K562 (cell line): ENCODE measurements around the gene CORO2A. TPM values are rescaled to one million over a fixed set of nuclear protein-coding genes. Genes with fewer than 3 reads are reported as not detected.

Source experiments
- ATAC-seq: fragments of 200-7000 bp; cut with Tn5 transposase; 3 replicates; pipeline ENCODE4 v1.9.1; 2020; ENCODE audit warnings: moderate library complexity
- BruUV-seq: library from RNA; stranded (reverse); fragments of 400-500 nt; replicated peaks from 2 replicates; lab custom pipeline; 2021; lab: Mats Ljungman, UMichigan
- CTCF ChIA-PET: fragments of 300-600 bp; formaldehyde crosslinking; extraction: SDS; loops from one replicate; lab custom pipeline; 2021; ENCODE audit warnings: low intra/inter-chr PET ratio; lab: Yijun Ruan, JAX
- POLR2A ChIA-PET: fragments of 300-600, 350-650 bp; sonication (Branson Sonifier 250); formaldehyde crosslinking; extraction: SDS; loops from one replicate; lab custom pipeline; 2021; ENCODE audit warnings: antibody characterized with exemption, inconsistent platforms; lab: Yijun Ruan, JAX
- DNase-seq, 4 experiments: peaks; one replicate each; pipeline versions ENCODE4 v3.0.0 to v3.0.0-alpha.2; 2011 to 2018; ENCODE audit warnings: low spot score in 3 of 4, mixed read lengths in 3 of 4; ENCODE audit errors: extremely low read depth in 1 of 4
- FAIRE-seq: peaks from 2 replicates; lab custom pipeline; 2011; peaks lifted over from hg19 to GRCh38; lab: Jason Lieb, UNC
- H2AFZ ChIP-seq: 2 replicates; pipeline ENCODE4 v1.6.0; 2011; ENCODE audit warnings: low read depth, low read length, control low read depth, inconsistent platforms
- H3K27ac ChIP-seq: fragments of 200-600 bp; 3 replicates; pipeline ENCODE4 v1.8.0; 2011; ENCODE audit warnings: low read depth, mild to moderate bottlenecking, control low read depth, inconsistent platforms, low read length, moderate library complexity, mixed read lengths; ENCODE audit errors: extremely low read depth
- H3K27me3 ChIP-seq, 2 experiments: fragments of 300-600 bp in 1 of 2; 2 replicates in 1 of 2; 3 replicates in 1 of 2; pipeline versions ENCODE4 v1.6.0 to v1.8.0; 2011; ENCODE audit warnings: inconsistent platforms in 2 of 2, low read length in 2 of 2, mild to moderate bottlenecking in 1 of 2, mixed read lengths in 1 of 2, moderate library complexity in 1 of 2; ENCODE audit not compliant: control insufficient read depth in 2 of 2, insufficient read depth in 2 of 2
- H3K36me3 ChIP-seq: fragments of 300-600 bp; 3 replicates; pipeline ENCODE4 v1.8.0; 2011; ENCODE audit warnings: mild to moderate bottlenecking, low read length, inconsistent platforms; ENCODE audit not compliant: control insufficient read depth, insufficient read depth
- H3K4me1 ChIP-seq, 2 experiments: fragments of 200-600 bp in 1 of 2; replicated peaks in 1 of 2; 2 replicates in 1 of 2; 3 replicates in 1 of 2; pipeline versions ENCODE4 v1.5.1 to v1.8.0; 2011; ENCODE audit warnings: inconsistent platforms in 2 of 2, low read length in 2 of 2, mild to moderate bottlenecking in 1 of 2, mixed read lengths in 1 of 2, moderate library complexity in 1 of 2; ENCODE audit not compliant: control insufficient read depth in 2 of 2, insufficient read depth in 2 of 2
- H3K4me2 ChIP-seq: 2 replicates; pipeline ENCODE4 v1.6.1; 2011; ENCODE audit warnings: low read length, control low read depth, inconsistent platforms, mixed read lengths; ENCODE audit not compliant: insufficient read depth
- H3K4me3 ChIP-seq: fragments of 200-600 bp; sonication (generic), shearing (Covaris generic); 2 replicates; pipeline ENCODE4 v1.5.1; 2016; ENCODE audit warnings: control low read depth, inconsistent platforms
- H3K79me2 ChIP-seq: fragments of 200-600 bp; 3 replicates; pipeline ENCODE4 v1.8.0; 2011; ENCODE audit warnings: low read length, inconsistent platforms; ENCODE audit not compliant: control insufficient read depth, insufficient read depth
- H3K9ac ChIP-seq, 2 experiments: 2 replicates each; pipeline versions ENCODE4 v1.6.0 to v1.6.1; 2011; ENCODE audit warnings: low read depth in 2 of 2, low read length in 2 of 2, control low read depth in 1 of 2, inconsistent platforms in 1 of 2, mild to moderate bottlenecking in 1 of 2, mixed read lengths in 1 of 2; ENCODE audit not compliant: insufficient read depth in 1 of 2
- H3K9me1 ChIP-seq: one replicate; pipeline ENCODE4 v1.6.0; 2011; ENCODE audit warnings: inconsistent platforms, mild to moderate bottlenecking, low read length, moderate library complexity; ENCODE audit not compliant: control insufficient read depth, insufficient read depth
- H3K9me3 ChIP-seq: replicated peaks from 2 replicates; pipeline ENCODE4 v1.5.1; 2011; ENCODE audit warnings: low read depth, low read length, inconsistent platforms; ENCODE audit not compliant: control insufficient read depth, insufficient read depth
- H4K20me1 ChIP-seq: replicated peaks from 2 replicates; pipeline ENCODE4 v1.6.1; 2011; ENCODE audit warnings: low read length, inconsistent platforms, mixed read lengths; ENCODE audit not compliant: control insufficient read depth, insufficient read depth
- ZNF445 ChIP-seq: fragments of 250-450 bp; sonication (Bioruptor Pico); IDR thresholded peaks from 2 replicates; pipeline ENCODE4 v1.4.0; 2020; ENCODE audit warnings: low read depth, mild to moderate bottlenecking, moderate library complexity
- WGBS: fragments of 100-300 bp; shearing (Covaris generic); methylation state at CpG from one replicate; pipeline ENCODE4 v1.1.6; 2016; ENCODE audit warnings: low coverage, mixed read lengths; ENCODE audit not compliant: insufficient coverage; ENCODE audit errors: missing lambda C conversion rate; 5-methylcytosine and 5-hydroxymethylcytosine counted together
- in situ Hi-C: fragments of 300-500 bp; cut with MboI; formaldehyde crosslinking; loops from 4 replicates; pipeline ENCODE4 v1.15.0; 2018; ENCODE audit warnings: inconsistent platforms, mixed read lengths
- intact Hi-C: fragments of 100-400 bp; cut with micrococcal nuclease; formaldehyde crosslinking; loops from 2 replicates; pipeline ENCODE4 v1.14.2; 2022
- polyA plus RNA-seq, 8 experiments: library from polyadenylated mRNA; depleted of rRNA in 4 of 8; stranded (reverse) in 5 of 8; unstranded in 3 of 8; fragments of >200 nt; fragmentation: Nextera tagmentation in 2 of 8; fragmentation: Illumina TruSeq in 1 of 8; extraction: Ambion mirVana in 2 of 8; extraction: Trizol in 1 of 8; gene quantifications; 2 replicates each; pipeline versions ENCODE4 v1.2.1 to v1.2.3, GENCODE V29; 2011 to 2014; ENCODE audit warnings: inconsistent platforms in 1 of 8, missing spikeins in 1 of 8
- total RNA-seq, 7 experiments: library from RNA; depleted of rRNA in 6 of 7; stranded (reverse); fragments of >200 nt in 6 of 7; fragmentation: Illumina TruSeq in 2 of 7; extraction: Trizol in 2 of 7; gene quantifications; 2 replicates each; pipeline versions ENCODE4 v1.2.1 to v1.2.3, GENCODE V29; 2011 to 2021; ENCODE audit warnings: low replicate concordance in 1 of 7
- TF ChIP-seq, protein P1 (sequence below), 3 experiments: fragments of 200-800 bp in 1 of 3; fragments of 250-450 bp in 1 of 3; fragments of 450-650 bp in 1 of 3; sonication (Bioruptor Pico) in 1 of 3; sonication (Bioruptor generic) in 1 of 3; formaldehyde crosslinking in 1 of 3; IDR thresholded peaks; 2 replicates each; pipeline versions ENCODE4 v1.6.1 to v1.8.0; 2016 to 2022; ENCODE audit warnings: mild to moderate bottlenecking in 2 of 3, missing genetic modification characterization in 2 of 3, missing compliant biosample characterization in 1 of 3, moderate library complexity in 1 of 3

Gene CORO2A
- total and polyA plus RNA-seq, 9 of the 15 experiments (the other 6 are each of a cell fraction or from before 2014, with no cell fraction given): 9.5 to 26.6 (median 18.0) TPM

DNA sequence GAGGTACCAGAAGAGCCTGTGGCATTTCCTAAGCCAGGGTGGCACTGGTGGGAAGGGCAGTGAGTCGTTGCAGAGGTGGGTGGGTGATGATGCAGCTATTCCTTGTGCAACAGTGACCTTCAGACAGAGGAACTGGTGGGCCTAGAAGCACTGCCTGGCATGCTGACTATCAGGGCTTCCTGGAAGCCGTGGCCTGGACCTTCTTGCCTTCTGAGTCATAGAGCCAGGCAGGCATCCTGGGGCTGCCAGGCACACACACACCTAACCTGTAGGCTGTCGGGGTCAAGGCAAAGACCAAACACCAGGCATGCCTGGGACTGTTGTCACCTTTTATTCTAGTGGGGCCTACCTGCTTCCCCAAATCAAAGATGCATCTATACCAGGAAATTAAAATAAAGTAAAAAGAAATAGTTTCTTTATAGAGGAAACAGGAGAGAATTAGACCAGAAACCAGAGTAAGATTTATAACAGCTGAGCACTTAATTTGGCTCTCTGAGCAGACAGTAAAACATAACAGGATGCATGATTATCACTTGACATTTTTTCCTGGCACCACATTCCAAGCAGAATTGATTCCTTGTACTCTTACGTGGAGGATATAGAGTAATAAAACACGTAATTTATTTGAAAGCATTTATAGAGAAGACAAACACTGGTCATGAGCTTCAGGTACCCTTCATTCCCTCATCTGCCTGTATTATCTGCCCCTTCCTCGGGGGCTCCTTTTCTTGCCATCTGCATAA lies 110.8 kb downstream of the CORO2A start:
- Histone ChIP-seq H3K4me2 (no peak overlapping the region), H2AFZ (no peak overlapping the region), H3K4me1 (peaks cover 3 to 9% of the 10 kb centered on the region in 2 experiments; a peak in 4 of 5 replicates), H3K27me3 (no peaks in the 10 kb centered on the region), H3K9ac (no peak overlapping the region), H3K79me2 (no peaks in the 10 kb centered on the region), H4K20me1 (no peaks in the 10 kb centered on the region), H3K9me1 (no peaks in the 10 kb centered on the region), H3K4me3 (no peak overlapping the region), H3K9me3 (no peaks in the 10 kb centered on the region), H3K27ac (no peak overlapping the region), H3K36me3 (peaks cover 94% of the 10 kb centered on the region)
- ATAC-seq: no peak
- CTCF ChIA-PET: no interaction called here
- intact Hi-C loops: no loop called here
- FAIRE-seq: no peak
- POLR2A ChIA-PET: interaction anchor here (1.3 kb wide), 1 partner anchor 11 kb away, joined by 3 read pairs; no protein-coding TSS in a partner anchor
- TF ChIP-seq, protein P1, sequence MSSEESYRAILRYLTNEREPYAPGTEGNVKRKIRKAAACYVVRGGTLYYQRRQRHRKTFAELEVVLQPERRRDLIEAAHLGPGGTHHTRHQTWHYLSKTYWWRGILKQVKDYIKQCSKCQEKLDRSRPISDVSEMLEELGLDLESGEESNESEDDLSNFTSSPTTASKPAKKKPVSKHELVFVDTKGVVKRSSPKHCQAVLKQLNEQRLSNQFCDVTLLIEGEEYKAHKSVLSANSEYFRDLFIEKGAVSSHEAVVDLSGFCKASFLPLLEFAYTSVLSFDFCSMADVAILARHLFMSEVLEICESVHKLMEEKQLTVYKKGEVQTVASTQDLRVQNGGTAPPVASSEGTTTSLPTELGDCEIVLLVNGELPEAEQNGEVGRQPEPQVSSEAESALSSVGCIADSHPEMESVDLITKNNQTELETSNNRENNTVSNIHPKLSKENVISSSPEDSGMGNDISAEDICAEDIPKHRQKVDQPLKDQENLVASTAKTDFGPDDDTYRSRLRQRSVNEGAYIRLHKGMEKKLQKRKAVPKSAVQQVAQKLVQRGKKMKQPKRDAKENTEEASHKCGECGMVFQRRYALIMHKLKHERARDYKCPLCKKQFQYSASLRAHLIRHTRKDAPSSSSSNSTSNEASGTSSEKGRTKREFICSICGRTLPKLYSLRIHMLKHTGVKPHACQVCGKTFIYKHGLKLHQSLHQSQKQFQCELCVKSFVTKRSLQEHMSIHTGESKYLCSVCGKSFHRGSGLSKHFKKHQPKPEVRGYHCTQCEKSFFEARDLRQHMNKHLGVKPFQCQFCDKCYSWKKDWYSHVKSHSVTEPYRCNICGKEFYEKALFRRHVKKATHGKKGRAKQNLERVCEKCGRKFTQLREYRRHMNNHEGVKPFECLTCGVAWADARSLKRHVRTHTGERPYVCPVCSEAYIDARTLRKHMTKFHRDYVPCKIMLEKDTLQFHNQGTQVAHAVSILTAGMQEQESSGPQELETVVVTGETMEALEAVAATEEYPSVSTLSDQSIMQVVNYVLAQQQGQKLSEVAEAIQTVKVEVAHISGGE (CRISPR knock-in tag; IDR thresholded peaks at IDR 0.05): peak in 1 of 3 experiments; percentile 16; a peak in 1 of 6 replicates
- no peak for TF ChIP-seq ZNF445 (CRISPR knock-in tag)
- in situ Hi-C loops: no loop called here
- no peak for DNase-seq
- no TSS peak for BruUV-seq
- 87% methylated on average over 6 of the region's 6 CpGs for WGBS
